Stimulated activated CD4-positive, alpha-beta T cell treated with anti-CD3 and anti-CD28 coated beads, Interleukin-12 subunit alpha, Interleukin-12 subunit beta, amount 100 ng/mL, for 48 hours (primary cell): ENCODE data around the gene AKT1S1.
"Not testable (repeated sequence)": the region's sequence is repeated elsewhere in the genome, so short reads cannot be mapped to it uniquely, and the experiment has no call there.

Source experiments
- DNase-seq, 3 donors: peaks; one replicate each; pipeline ENCODE4 v3.0.0-alpha.2; 2020; ENCODE audit warnings: low read depth in 2 of 3, low spot score in 1 of 3

The AKT1S1 gene

DNA sequence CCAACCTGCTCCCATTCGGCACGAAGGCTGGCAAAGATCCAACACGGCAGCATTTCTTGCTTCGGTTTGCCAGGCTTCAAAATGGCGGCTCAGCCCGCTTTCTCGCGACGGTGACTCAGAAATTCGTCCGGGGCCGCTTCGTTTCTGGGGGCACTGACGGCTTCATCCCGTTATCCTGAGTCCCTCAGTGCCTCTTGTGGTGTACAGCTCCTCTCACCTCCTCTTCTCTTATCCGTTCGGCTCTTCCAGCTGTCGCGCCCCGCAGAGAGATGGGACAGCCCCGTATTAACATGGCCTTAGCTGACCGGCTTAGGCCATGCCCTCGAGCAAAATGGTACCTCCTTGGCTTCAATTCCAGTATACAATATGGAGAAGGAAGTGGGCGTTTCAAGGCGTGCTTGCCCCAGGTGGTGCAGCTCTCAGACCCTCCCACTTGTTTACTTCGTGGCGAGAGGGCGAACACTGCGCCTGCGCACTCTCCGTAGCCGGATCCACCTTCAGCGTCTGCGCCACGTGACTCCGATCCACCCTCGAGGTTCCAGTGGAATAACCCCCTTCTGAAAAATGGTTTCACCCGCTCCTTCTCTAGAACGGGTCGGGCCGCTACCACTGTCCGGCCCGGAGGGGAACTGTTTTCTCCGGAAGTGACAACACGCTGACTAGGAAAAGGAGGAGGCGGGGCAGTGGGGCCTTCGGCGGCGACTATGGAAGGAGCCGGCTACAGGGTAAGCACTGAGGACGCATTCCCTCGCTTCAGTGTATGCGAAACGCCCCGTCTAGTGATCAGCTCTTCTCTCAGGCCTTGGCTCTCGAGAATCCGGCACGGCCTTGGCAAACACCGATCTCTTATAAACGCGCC, at the start of gene AKT1S1, which contains the start of gene TBC1D17:
TSS of gene AKT1S1 (minus strand) at position 336 of the 859 bp plus-strand sequence. CDS start 4,060 bp downstream, outside the sequence.
TSS of gene TBC1D17 (plus strand) at position 683 of the 859 bp plus-strand sequence. CDS start at position 705, 22 bp downstream.
- peak; percentile 94 to 98 (median 98) for DNase-seq

DNA sequence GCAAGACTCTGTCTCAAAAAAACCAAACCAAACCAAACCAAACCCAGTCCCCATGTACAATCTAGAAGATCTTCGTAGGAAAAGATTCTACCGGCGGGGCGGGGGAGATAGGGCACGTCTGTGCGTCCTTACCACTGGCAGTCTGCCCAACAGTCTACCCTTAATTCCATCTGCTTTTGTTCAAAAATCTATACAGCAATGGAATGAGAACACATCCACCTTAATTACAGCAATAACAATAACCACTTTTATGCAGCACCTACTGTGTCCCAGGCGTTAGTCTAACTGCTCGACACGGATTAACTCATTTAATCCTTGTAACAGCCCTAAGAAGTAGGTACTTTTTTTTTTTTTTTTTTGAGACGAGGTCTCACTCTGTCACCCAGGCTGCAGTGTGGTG, 49.4 kb upstream of the AKT1S1 start:
- no peak for DNase-seq

DNA sequence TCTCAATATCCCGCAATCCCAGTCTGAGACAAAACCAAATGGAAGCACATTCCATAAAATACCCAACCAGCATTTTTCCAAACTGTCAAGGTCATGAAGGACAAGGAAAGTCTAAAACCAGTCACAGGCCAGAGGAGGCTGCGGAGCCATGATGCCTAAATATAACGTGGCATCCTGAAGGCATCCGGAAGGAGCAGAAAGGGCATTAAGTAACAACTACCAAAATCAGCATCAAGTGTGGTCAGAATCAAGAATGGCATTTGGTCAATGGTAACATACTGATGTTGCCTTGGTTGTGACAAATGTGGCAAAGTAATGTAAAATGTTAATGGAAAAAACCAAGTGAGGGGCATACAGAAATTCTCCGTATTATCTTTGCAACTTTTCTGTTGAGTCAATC, 48.3 kb upstream of the AKT1S1 start:
- no peak for DNase-seq

DNA sequence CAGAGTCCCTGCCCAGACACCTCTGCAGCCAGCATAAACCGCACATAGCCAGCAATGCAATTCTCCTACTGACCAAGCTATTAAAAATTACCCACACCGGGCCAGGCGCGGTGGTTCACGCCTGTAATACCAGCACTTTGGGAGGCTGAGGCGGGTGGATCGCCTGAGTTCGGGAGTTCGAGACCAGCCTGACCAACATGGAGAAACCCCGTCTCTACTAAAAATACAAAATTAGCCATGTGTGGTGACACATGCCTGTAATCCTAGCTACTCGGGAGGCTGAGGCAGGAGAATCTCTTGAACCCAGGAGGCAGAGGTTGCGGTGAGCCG, 47.7 kb upstream of the AKT1S1 start:
- DNase-seq, result not testable (repeated sequence)

DNA sequence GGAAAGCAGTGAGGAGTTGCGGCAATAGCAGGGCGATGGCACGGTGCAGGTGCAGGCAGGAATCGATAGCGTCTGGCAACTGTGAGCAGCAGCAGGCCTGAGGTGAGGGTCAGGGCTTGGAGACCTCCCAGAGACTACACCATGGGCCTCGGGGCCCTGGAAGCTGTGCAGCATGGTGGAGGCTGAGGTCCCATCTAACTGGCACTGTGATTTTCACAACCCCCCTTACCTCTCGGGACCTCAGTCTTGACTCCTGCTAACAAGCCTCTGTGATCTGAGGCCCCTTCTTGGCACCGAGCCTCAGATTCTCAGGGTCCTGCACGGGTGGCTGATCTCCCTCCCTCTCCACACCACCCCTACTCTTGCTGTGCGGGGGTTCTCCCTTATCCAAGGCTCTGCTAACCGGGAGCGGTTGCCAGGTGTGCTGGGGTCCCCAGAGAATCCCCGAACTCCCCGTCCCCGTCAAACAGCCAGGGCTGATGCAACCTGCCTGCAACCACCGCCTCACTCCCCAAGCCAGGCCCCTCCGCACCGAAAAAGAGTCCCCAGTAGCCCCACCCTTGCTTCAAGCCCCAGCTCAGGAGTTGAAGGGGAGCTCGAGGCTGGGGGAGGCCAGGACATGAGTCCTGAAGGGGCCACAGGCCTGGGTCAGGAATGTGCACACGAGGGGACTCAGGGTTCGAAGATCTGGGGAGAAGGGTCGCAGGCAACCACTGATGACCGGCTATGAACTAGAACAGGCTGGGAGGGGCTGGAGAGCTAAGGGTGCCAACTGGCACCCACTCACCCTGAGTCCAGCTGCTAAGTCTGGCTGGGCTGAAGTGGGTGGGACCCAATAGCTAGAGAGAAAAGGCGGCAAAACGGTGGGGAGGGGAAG, 47.1 kb upstream of the AKT1S1 start:
- no peak for DNase-seq

DNA sequence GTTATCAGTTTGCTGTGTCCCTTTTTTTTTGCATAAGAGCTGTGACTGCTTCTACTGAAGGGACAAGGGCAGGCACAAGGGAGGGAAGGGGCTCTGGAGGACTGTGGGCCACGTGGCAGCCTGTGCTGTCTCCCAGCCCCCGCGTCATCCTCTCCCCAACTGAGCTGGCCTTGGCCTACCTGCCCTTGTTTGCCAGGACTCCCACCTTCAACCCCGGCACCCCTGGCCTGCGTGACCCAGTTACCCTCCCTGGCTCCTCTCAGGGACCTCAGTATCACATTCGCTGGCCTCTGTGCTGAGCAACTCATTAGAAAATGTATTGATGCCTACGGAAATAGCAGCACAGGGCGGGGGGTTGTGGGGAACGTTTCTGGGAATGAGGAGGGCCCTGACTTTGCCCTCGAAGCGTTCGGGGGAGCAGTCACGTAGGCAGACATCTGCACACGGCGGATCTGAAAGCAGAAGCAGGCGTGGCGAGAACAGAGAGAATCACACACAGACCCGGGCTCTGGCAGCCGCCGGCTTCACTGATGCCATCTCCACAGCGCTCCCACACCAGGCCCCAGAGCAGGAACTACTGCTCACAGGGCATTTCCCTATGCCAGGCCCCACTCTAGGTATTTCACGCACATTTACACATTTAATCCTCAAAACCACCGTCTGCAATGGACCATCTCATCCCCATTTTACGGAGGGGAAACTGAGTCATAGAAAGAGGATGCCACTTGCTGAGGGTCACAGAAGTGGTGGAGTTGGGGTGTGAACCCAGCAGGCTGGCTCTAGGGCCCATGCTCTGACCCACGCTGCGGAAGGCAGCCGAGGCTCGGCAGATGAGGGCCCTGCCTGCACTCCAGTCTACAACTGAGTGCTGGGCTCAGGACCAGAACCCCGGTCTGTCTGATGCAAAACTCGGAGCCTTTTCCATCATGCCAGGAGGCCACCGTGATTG, 46.2 kb upstream of the AKT1S1 start:
- no peak for DNase-seq

DNA sequence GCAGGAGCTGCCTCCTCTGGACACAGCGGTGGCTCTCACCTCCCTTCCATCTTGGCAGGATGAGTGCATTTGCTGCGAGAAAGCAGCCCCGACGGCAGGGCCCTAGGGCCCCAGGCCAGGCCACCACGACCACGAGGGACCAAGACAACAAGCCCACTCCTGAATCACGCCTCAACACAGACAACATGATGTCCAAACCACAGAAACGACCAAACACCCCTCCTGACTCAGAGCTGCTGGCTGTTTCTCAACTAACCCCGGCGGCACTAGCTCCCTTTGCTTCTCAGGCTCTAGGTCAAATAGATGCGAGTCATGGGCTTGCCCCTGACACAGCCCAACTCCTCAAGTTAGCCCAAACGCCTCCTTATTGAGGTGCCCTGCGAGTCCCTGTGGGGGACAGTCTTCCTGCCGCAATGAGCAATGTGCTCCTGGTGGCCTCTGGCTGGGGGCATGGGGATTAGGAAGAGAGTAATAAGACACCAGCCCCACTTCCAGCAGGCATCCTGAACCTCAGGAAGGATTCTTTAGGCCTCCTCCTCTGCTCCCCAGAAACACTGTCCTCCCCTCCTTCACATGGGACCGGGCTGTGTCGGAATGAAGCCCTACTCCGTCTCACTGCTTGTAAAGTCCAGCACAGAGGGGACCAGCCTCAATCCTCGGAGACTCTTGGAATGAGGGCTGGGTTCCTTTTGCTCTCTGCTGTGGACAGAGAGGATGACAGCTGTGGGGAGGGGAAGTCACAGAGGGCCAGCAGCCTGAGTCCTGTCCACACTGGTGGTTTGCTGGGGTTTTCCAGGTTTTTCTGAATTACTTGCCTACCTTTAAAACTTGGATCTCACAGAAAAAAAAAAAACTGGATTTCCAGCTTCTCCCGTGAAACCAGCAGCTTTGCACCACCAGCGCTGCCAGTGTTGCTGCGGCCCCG, 45.0 kb upstream of the AKT1S1 start:
- no peak for DNase-seq

DNA sequence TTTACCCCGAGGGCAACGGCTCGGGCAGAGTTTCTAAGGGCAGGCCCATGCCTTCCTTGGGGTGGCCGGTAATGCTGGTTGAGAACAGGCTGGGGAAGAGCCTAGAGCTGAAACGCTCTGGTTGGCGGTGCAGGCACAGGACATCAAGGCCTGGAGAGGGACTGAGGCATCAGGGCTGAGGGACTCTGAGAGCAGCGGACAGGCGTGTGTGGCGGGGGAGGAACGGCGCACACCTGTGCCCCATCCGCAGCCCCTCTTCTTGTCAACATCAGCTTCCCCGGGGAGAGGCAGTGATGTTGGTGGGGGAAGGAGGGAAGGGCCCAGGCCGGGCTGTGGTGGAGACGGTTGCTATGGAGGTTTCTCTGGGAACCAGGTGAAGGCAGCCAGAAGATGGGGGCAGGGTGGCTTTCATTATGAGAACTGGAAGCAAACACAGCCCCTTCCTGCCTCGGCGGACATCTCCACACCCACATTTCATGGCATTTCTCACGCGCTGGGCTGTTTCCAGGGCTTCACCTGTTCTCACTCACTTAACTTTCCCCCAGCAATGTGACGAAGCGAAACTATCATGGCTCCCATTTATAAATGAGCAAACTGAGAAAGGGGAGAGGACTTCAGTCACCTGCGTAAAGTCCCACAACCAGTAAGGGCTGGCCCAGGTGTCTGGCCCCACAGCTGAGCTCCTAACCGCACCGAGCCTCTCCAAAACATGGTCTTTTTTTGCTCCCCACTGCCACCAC, 43.6 kb upstream of the AKT1S1 start:
- DNase-seq, result no peak

DNA sequence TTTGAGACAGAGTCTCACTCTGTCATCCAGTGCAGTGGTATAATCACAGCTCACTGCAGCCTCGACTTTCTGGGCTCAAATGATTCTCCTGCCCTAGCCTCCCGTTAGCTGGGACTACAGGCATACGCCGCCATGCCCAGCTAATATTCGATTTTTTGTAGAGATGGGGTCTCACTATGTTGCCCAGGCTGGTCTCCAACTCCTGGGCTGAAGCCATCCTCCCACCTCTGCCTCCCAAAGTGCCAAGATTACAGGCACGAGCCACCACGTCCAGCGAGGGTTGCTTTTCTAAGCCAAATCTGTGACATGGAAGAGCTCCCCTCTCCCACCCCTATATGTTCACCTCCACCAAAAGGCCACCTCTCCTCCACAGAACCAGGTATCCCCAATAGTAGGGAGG, 40.9 kb upstream of the AKT1S1 start:
- no peak for DNase-seq

DNA sequence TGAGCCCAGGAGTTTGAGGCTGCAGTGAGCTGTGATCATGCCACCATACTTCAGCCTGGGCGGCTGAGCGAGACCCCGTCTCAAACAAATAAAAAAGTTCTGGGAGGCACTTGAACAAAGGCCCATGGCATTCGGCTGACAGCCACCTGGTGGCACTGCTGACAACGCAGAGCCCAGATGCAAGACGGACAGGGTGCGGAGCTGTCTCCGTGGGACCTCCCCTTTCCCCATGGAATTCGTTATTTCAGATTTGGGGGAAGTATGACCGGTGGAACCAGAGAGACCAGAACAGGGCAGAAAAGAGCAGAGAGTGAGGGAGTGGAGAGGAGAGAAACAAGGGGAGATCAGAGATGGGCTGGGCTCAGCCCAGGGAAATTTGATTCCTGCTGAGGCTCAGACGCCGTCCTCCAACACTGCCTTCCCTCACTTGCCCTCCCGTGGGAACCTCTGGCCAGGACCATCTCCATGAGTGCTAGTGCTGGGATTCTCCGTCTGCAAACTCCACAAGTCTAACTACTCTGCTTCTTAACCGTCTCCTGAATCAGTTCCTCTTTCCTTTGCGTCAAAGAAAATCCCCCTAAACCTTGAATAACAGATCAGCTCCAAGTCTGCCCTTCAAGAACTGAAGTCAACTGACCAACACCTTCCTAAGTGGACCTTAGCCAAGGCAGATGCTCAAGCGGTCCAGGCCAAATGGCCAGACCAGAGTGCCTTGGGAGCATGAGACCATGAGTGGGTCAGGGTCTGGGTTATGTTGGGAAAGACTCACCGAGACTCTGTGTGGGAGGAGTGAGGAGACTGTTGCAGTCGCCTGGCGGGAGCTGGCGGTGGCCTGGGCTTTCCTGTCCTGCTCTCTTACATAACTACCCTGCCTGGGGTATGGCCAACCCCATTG, 39.9 kb upstream of the AKT1S1 start:
- no peak for DNase-seq

DNA sequence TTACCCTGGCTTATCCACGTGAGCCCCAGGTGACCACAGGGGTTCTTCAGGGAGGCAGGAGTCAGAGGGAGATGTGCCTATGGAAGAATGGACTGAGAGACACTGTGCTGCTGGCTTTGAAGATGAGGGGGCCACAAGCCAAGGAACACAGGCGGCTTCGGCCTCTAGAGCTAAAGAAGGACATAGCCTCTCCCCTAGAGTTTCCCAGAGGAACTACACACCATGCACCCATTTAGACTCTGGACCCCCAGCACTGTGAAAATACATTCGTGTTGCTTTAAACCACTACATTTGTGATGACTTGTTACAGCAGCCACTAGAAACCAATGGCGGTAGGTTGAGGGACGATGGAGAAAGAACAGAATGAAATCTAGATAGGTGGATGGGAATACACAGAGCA, 38.1 kb upstream of the AKT1S1 start:
- DNase-seq, result no peak

DNA sequence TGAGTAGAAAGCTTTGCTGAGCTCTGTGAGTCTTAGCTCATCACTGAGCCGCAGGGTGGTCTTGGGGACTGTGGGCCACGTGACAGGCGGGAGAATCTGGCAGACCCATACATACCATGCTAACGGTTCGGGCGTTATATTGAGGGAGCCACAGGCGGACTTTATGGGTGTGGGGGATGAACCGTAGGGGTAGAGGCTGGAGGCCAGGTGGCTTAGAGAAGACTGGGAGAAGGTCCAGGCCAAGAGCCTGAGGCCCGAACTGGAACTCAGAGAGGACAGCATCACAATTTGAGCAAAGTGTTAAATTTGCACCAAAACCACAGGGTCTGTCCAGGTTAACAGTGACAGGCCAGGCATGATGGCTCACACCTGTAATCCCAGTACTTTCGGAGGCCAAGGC, 36.6 kb upstream of the AKT1S1 start:
- no peak for DNase-seq

DNA sequence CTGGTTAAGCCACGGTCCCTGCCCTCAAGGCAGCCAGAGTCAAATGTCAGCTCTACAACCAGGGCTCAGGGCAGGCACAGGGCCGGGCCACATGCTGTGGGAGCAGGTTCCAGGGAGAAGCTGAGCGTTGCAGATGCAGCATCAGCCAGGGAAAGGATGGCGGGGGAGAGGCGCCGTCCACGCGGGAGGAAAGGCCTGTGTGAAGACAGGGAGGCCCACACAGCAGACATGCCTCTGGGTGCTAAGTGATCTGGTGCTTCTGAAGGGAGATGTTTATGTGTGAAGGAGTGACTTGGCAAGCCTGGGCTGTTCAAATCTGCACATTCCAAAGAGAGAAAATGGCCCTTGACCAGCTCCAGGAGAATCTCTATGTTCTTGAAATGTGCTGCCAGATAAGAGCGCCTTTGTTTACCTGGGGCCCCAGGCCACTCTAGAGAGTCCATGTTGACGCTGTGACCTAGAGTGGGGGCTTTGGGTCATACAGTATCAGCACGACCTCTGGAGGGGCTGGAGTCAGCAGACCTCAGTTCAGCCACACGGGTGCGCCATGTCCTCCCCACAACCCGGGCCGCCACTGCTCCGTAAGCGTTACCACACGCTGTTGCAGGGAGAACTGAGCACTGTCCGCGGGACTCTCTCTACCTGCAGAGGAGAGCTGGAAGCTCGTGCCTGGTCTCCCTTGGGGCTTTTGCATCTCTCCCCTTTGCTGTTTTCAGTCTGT, 36.0 kb upstream of the AKT1S1 start:
- DNase-seq, result no peak

DNA sequence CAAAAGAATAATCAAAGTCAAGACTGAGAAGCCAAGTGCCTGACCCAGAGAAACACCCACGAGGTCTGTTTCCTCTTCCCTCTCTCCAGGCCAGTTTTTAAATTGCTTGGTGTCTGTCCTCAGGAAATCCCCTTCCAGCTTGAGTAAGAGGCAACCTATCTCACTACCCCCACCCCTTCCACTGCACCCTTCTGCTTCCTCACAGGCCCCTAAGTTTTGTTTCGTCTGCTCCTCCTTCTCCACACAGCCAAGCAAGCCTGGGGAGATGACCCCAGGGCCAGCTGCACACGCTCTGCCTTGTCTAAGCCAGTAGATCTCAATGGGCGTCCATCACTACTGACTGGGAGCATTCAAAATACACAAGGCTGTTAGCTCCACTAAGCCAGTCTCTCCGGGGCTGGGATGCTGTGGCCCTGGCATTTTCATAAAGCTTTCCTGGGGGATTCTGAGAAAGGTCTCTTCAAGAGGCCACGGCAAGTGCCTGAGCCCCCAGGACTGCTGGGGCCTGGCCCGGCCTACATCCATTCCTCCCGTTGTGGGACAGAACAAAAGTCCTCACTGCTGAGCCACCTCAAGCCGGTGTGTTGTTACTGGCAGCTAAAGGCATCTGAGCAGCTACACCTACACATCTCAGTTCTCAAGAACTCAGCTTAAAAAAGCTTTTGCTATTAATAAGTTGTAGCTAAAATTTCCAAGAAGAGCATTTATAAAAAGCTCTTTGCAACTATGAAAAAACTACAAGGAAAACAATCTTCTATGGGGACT, 34.4 kb upstream of the AKT1S1 start:
- peak in 1 of 3 donors; percentile 36 for DNase-seq

DNA sequence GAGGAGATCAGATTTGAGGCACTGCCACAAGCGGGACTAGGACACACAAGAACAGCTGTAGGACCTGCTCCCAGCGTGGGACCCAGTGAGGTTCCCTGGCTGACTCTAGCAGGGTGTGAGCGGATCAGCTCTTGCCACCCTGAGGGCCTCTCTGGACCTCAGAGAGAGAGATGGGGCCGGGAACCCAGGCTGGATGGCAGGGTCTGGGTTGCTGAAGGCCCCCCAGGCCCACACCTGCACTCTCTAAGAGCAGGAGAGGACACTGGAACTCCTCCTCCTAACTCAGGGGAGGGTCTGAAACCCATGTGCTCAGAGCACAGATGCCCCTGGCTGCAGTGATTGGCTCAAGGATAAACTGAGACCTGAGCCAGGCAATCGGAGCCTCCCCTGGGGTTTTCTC, 33.0 kb upstream of the AKT1S1 start:
- no peak for DNase-seq

DNA sequence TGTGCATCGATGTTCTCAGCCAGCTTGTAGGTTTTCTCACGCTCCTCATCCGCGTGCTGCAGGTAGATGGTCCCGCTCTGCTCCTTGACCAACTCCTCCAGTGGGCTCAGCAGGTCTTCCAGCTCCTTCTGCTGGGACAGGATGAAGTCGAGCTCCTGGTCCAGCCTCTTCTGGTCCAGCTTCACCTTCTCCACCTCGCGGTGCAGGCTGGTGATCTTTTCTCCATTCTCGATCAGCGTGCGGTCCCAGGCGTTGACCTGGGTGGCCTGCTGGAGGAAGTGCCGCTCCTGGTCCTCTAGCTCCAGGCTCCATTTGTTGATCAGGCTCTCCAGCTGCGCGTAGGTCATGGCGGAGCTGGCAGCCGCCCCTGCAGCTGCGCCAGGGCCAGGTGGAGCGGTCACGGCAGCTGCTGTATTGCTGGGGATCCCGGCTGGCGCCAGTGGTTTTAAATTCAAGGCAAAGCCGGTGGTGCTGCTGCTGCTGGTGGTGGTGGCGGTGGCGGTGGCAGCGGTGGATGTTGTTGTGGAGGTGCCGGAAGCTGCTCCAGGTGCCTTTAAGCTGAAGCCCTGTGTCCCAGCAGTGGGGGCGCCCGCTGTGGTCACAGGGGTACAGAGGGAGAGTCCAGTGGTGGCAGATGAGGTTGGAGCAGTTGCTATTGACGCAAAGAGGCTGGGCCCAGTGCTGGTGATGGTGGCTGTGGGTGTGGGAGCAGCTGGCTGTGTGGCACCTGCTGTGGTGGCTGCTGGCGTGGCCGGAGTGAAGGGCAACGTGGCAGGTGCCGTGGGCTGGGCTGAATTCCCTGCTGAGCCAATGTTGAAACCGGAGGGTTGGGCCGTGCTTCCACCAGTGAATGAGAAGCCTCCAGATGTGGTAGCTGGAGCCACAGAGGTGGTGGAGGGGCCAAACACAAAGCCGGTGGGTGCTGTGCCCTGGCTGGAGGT, 31.6 kb upstream of the AKT1S1 start:
- DNase-seq, result no peak
